Glutamatergic neuron (in vitro differentiated cells): ENCODE results near the gene CD4. TPM values are rescaled to one million over a fixed set of nuclear protein-coding genes. Genes with fewer than 3 reads are reported as not detected.

Experiments used
- DNase-seq: peaks from one replicate; pipeline ENCODE4 v3.0.0; 2022
- H3K27ac Mint-ChIP-seq: one replicate; pipeline ENCODE4 v1.8.0; 2020; ENCODE audit warnings: mild to moderate bottlenecking, mixed read lengths, inconsistent platforms; ENCODE audit not compliant: unreplicated experiment
- H3K27me3 Mint-ChIP-seq: one replicate; pipeline ENCODE4 v1.8.0; 2020; ENCODE audit warnings: mild to moderate bottlenecking, moderate library complexity, mixed read lengths, inconsistent platforms; ENCODE audit not compliant: unreplicated experiment
- H3K36me3 Mint-ChIP-seq: one replicate; pipeline ENCODE4 v1.8.0; 2020; ENCODE audit warnings: mild to moderate bottlenecking, mixed read lengths, inconsistent platforms; ENCODE audit not compliant: unreplicated experiment
- H3K4me1 Mint-ChIP-seq: one replicate; pipeline ENCODE4 v1.8.0; 2020; ENCODE audit warnings: mild to moderate bottlenecking, low read depth, mixed read lengths, inconsistent platforms; ENCODE audit not compliant: unreplicated experiment
- H3K4me3 Mint-ChIP-seq: one replicate; pipeline ENCODE4 v1.8.0; 2020; ENCODE audit warnings: mild to moderate bottlenecking, mixed read lengths, inconsistent platforms; ENCODE audit not compliant: unreplicated experiment
- H3K9me3 Mint-ChIP-seq: one replicate; pipeline ENCODE4 v1.8.0; 2020; ENCODE audit warnings: mild to moderate bottlenecking, moderate library complexity, mixed read lengths, inconsistent platforms; ENCODE audit not compliant: unreplicated experiment
- total RNA-seq: library from RNA; stranded (reverse); fragmentation: NEBNext Ultra II Directional; extraction: Animal tissue kit (Norgen Biotek cat#: 25700); gene quantifications from one replicate; pipeline ENCODE4 v1.2.1, GENCODE V29; 2021; ENCODE audit not compliant: unreplicated experiment
- TF ChIP-seq, protein P1 (sequence below): fragments of 200-600 bp; sonication (generic); IDR thresholded peaks from one replicate; pipeline ENCODE4 v1.5.0; 2021; ENCODE audit not compliant: partially characterized antibody, unreplicated experiment

The CD4 gene
- total RNA-seq, 1 donor from 2014 or later: 0.17 TPM

- DNase-seq: peak; percentile 39
- Mint-ChIP-seq H3K36me3 (peaks cover 11% of the 10 kb centered on the region), H3K4me3 (peak overlapping the region; percentile 58), H3K9me3 (peaks cover 20% of the 10 kb centered on the region), H3K4me1 (peaks cover 19% of the 10 kb centered on the region), H3K27ac (no peak overlapping the region), H3K27me3 (peaks cover 35% of the 10 kb centered on the region)
- TF ChIP-seq, protein P1, sequence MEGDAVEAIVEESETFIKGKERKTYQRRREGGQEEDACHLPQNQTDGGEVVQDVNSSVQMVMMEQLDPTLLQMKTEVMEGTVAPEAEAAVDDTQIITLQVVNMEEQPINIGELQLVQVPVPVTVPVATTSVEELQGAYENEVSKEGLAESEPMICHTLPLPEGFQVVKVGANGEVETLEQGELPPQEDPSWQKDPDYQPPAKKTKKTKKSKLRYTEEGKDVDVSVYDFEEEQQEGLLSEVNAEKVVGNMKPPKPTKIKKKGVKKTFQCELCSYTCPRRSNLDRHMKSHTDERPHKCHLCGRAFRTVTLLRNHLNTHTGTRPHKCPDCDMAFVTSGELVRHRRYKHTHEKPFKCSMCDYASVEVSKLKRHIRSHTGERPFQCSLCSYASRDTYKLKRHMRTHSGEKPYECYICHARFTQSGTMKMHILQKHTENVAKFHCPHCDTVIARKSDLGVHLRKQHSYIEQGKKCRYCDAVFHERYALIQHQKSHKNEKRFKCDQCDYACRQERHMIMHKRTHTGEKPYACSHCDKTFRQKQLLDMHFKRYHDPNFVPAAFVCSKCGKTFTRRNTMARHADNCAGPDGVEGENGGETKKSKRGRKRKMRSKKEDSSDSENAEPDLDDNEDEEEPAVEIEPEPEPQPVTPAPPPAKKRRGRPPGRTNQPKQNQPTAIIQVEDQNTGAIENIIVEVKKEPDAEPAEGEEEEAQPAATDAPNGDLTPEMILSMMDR: no peak
These were observed 15.6 kb upstream of the CD4 start for GRCh38 chr12:6773590-6774351.

DNA sequence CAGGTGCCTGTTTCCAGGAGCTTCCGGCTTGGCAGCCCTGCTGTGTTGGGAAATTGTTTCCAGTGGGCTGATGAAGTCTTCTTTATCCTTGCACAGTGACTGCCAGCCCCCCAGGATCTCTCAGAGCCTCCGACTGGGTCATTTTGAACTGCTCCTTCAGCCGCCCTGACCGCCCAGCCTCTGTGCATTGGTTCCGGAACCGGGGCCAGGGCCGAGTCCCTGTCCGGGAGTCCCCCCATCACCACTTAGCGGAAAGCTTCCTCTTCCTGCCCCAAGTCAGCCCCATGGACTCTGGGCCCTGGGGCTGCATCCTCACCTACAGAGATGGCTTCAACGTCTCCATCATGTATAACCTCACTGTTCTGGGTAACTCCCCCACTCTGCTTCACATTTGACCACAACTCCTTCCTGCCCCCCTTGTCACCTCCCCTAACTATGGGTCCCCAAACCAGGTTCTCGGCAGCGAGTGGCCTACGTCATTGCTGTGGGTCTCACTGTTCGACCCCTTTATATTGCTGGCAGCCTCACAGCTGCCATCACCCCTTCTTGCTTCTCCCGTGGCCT is 14.7 kb upstream of the CD4 start:
- TF ChIP-seq, protein P1: no peak
- Mint-ChIP-seq H3K4me1 (peaks cover 25% of the 10 kb centered on the region), H3K4me3 (peak overlapping the region; percentile 57), H3K27me3 (peaks cover 31% of the 10 kb centered on the region), H3K36me3 (peaks cover 11% of the 10 kb centered on the region), H3K9me3 (peaks cover 20% of the 10 kb centered on the region), H3K27ac (peak overlapping the region; percentile 53)
- DNase-seq: no peak

- Mint-ChIP-seq H3K4me1 (peaks cover 28% of the 10 kb centered on the region), H3K27me3 (peaks cover 29% of the 10 kb centered on the region)
These were observed 13.8 kb upstream of the CD4 start for GRCh38 chr12:6775185-6776174.

GRCh38 chr12:6777386-6777785 is 11.9 kb upstream of the CD4 start:
- Mint-ChIP-seq H3K9me3 (peaks cover 15% of the 10 kb centered on the region), H3K36me3 (peaks cover 5% of the 10 kb centered on the region), H3K4me1 (peaks cover 29% of the 10 kb centered on the region), H3K27me3 (peaks cover 21% of the 10 kb centered on the region), H3K27ac (peak overlapping the region; percentile 14), H3K4me3 (peak overlapping the region; percentile 96)
- DNase-seq: no peak
- TF ChIP-seq, protein P1: no peak

More at GRCh38 chr12:6775185-6776174, 13.8 kb upstream of the CD4 start:
- no peak for DNase-seq
- H3K9me3 Mint-ChIP-seq: peaks cover 20% of the 10 kb centered on the region
- TF ChIP-seq, protein P1: no peak
- peak overlapping the region; percentile 57 for H3K4me3 Mint-ChIP-seq
- peaks cover 11% of the 10 kb centered on the region for H3K36me3 Mint-ChIP-seq
- H3K27ac Mint-ChIP-seq: no peak overlapping the region
